Fibroblast of skin of abdomen (primary cell): ENCODE measurements around the gene GMDS.
A peak's percentile ranks its signal among the peaks of the same experiment; 100 is the strongest.

Experiments
- DNase-seq: peaks from one replicate; pipeline ENCODE4 v3.0.0-alpha.2; 2013

Gene GMDS

GRCh38 chr6:1580109-1580508 lies 665.3 kb downstream of the GMDS start:
- DNase-seq, result no peak

- DNase-seq, result no peak
These were observed 666.3 kb downstream of the GMDS start for GRCh38 chr6:1579096-1579495.

GRCh38 chr6:1577896-1578745 lies 667.3 kb downstream of the GMDS start:
- peak; percentile 22 for DNase-seq

- DNase-seq, result no peak
These were observed 668.2 kb downstream of the GMDS start for GRCh38 chr6:1577146-1577680.

GRCh38 chr6:1576711-1577110 lies 668.7 kb downstream of the GMDS start:
- no peak for DNase-seq

- no peak for DNase-seq
These were observed 669.2 kb downstream of the GMDS start for GRCh38 chr6:1576166-1576565.

GRCh38 chr6:1575210-1576041 lies 670.0 kb downstream of the GMDS start:
- peak; percentile 31 for DNase-seq

- no peak for DNase-seq
These were observed 670.6 kb downstream of the GMDS start for GRCh38 chr6:1574890-1575209.

- no peak for DNase-seq
These were observed 671.2 kb downstream of the GMDS start for GRCh38 chr6:1574083-1574761.
